Stimulated activated CD4-positive, alpha-beta T cell treated with anti-CD3 and anti-CD28 coated beads, TNF-alpha, amount 100 ng/mL, for 48 hours (primary cell): ENCODE data around the gene KCNH8.

Source experiments
- DNase-seq, 3 donors: peaks; one replicate each; pipeline ENCODE4 v3.0.0-alpha.2; 2020; ENCODE audit warnings: low read depth in 3 of 3

The KCNH8 gene

GRCh38 chr3:19485267-19485666 is 337.0 kb downstream of the KCNH8 start:
- DNase-seq, result no peak

DNA sequence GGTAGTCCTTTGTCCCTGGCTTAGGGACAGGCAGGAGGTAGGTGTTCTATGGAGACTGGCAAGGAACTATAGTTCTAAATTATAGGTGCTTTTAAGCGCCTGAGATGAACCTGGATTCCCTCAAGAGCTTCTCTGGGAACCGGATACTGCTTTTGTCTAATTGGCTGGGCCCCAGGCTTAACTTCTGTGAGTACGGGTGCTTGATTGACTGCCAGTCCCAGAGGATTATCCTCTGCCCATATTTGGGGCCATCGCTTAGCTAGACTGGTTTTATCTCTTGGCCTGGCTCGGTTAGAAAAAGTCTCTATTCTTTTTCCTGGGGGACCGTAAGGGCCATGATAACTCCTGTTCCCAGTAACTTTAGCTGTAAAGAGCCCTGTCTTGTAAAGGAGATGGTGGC is 339.1 kb downstream of the KCNH8 start:
- no peak for DNase-seq

GRCh38 chr3:19488939-19489338 is 340.6 kb downstream of the KCNH8 start:
- no peak for DNase-seq

GRCh38 chr3:19489936-19490335 is 341.6 kb downstream of the KCNH8 start:
- no peak for DNase-seq

GRCh38 chr3:19506171-19506570 is 357.9 kb downstream of the KCNH8 start:
- DNase-seq, result no peak

DNA sequence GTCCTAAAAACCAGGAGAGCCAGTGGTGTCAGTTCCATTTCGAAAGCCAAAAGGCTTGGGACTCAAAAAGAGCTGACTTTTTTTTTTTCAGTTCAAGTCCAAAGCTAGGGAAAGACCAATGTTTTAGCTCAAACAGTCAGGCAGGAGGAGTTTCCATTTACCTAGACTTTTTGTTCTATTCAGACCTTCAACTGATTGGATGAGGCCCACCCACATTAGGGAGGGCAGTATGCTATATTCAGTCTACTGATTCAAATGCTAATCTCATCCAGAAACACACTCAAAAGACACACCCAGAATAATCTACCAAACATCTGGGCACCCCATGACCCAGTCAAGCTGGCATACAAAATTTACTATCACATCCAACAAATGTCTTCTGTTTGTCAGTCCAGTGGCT is 374.0 kb downstream of the KCNH8 start:
- DNase-seq, result no peak

DNA sequence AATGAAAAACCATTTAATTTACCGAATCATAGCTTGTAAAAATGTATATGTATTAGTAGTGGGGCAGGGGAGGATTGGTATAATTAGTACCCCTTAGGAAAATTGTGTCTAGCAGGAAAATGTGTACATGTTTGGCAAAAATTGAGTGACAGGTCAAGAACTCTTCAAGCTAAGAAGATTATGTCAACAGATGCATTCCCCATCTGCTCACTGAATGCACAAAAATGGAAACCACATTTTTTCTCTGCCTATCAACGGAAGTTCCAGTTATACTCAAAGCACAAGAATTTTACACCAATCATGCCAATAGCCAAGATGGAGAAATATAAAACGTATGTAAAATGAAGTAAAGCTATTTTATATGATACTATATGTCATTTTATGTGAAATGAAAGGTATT is 377.8 kb downstream of the KCNH8 start:
- DNase-seq, result no peak

DNA sequence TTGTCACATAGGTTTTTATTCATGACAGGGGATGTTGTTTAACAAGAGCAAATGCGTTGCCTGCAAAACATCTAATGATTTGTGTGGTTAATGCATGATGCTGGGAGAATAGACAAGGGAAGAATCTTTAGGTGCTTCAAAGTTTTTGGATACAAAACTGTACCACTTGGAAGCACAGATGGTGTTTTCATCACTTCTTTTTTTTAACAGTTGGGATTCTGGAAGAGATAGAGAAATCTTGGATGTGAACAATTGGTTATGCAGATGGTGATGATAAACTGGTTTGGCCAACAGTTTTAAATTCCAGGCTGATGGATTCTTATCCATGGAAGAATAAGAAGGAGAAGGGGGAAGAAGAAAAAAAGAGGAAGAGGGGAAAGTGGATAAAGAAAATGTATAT is 379.4 kb downstream of the KCNH8 start:
- no peak for DNase-seq

- DNase-seq, result no peak
Observed at GRCh38 chr3:19531426-19531825, 383.1 kb downstream of the KCNH8 start.

DNA sequence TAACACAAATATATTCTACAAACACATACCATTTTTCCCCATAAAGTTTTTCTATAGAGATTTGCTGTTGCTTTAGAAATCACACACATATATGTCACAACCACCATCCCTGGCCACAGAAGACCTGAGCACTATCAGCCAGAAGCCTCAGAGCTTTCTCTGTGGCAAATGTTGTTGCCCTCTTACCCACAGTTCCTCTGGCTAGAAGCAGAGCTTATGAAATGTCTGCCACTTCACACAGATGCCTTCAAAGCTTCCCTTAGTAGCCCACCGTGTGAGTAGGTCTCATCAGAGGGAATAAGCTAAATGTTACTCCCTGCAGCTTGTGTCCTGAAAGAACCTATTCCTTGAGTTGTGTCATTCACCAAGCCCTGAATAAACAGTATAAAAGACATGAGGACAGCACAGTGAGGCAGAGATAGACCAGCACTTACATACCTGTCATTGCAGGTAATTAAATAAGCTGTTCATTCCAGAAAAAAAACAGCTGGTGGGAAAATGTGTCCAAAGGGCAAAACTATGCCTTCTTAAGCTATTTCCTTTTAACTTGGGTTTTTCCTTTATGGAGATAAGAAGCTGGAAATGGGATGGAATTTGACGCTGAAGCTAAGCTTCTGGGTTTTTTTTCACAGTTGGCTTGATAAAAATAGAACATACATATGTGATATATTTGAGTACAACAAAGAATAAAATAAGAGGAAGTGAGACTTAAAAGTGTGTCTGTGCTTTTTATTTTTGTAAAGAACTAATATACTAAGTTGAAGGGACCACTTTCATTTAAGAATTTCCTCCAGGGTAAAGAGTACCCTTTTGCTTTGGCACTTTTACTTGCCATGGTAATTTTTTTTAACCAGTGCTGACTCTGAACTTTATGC is 391.4 kb downstream of the KCNH8 start:
- DNase-seq, result no peak

DNA sequence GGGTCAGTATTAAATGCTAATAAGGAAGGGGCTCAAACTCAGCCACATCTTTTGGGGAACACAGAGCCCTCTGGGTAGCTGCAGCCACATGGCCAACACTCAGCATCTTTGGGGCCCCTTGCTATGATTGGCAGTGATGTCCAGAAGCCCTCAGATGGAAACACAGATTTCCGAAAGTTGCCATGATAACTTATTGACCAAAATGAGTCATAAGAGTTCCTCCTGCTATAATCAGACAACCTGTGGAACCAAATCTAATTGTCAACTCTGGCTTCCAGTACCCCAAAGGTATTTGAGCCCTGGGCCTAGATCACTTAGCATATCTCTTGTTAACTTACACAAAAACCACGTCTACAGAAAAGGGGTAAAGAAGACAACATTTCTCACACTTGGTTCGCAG is 392.2 kb downstream of the KCNH8 start:
- no peak for DNase-seq

DNA sequence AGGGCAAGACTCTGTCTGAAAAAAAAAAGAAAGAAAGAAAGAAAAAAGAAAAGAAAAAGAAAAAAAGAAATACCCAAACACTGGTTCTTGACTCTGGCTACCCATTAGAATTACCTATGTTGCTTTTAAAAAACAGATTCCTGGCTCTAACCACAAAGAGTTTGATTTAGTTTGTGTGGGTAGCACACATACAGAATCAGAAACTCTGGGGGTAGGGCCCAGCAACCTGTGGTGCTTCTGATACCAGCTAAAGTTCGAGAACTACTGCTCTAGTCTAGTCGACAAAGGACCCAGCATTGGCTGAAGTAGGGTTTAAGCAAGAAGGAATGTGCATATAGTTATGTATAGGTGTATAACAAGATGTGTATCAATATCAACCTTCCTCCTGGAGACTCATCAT is 393.0 kb downstream of the KCNH8 start:
- no peak for DNase-seq

GRCh38 chr3:19543212-19543841 is 395.0 kb downstream of the KCNH8 start:
- DNase-seq, result no peak

GRCh38 chr3:19547665-19548464 is 399.6 kb downstream of the KCNH8 start:
- DNase-seq, result no peak

- no peak for DNase-seq
Observed at GRCh38 chr3:19559724-19560442, 411.6 kb downstream of the KCNH8 start.

DNA sequence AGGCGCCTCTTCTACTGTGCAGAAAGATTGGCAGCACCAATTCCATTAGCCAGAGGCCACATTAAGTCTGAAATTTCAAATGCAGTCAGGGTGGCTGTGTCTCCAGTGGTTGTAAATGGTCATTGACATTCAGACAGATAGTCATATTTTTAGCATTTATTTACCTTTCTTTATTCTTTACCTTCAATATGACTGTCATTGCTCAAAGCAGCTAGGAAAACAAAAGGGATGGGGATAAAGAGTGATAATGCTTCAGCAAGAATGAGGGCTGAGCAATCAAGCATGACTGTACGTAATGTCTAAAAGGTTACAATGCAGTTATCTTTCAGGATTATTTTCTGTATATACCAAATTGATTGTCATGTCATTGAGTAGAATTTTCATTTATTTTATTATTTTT is 425.3 kb downstream of the KCNH8 start:
- DNase-seq, result no peak

GRCh38 chr3:19574268-19574667 is 426.0 kb downstream of the KCNH8 start:
- DNase-seq, result no peak

DNA sequence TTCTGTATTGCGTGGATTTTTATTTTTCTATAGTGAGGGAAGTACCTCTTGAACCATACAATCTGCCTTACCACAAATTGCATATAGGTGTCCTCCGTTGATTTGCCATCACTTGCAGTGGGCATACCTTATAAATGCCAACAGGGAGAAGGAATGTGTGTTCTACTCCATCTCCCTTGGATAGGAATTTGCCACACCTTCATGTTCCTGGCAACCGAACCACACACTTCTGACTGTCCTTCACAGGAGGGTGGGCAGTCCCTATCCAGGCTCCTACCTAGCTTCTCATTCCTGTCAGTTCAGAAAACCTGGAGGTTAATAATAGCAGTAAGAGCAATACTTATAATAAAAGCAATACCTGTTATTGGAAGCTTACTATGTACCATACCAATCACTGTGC is 428.0 kb downstream of the KCNH8 start:
- DNase-seq, result no peak
